Naive B cell (primary cell): ENCODE data around the gene TNFAIP2. TPM values are rescaled to one million over a fixed set of nuclear protein-coding genes. Genes with fewer than 3 reads are reported as not detected.

ENCODE experiments used
- ATAC-seq, 2 donors: fragments of 150-1000 bp; cut with Tn5 transposase; 2 replicates each; pipeline ENCODE4 v1.10.0; 2021; ENCODE audit warnings: low read depth in 2 of 2, mild to moderate bottlenecking in 2 of 2, moderate library complexity in 2 of 2
- DNase-seq: peaks from one replicate; pipeline ENCODE4 v3.0.0; 2022
- H3K27ac Mint-ChIP-seq, 6 donors: one replicate each; pipeline ENCODE4 v1.8.0; 2020 to 2022; ENCODE audit warnings: mild to moderate bottlenecking in 6 of 6, mixed read lengths in 6 of 6, moderate library complexity in 5 of 6, inconsistent platforms in 2 of 6
- H3K27me3 Mint-ChIP-seq, 3 donors: one replicate each; pipeline ENCODE4 v1.8.0; 2021 to 2022; ENCODE audit warnings: mixed read lengths in 3 of 3, mild to moderate bottlenecking in 1 of 3
- H3K36me3 Mint-ChIP-seq, 2 donors: one replicate each; pipeline ENCODE4 v1.8.0; 2020 to 2022; ENCODE audit warnings: mixed read lengths in 2 of 2, inconsistent platforms in 1 of 2, mild to moderate bottlenecking in 1 of 2
- H3K4me1 Mint-ChIP-seq, 3 donors: one replicate each; pipeline ENCODE4 v1.8.0; 2020 to 2022; ENCODE audit warnings: mixed read lengths in 3 of 3, inconsistent platforms in 1 of 3, mild to moderate bottlenecking in 1 of 3, moderate library complexity in 1 of 3
- H3K4me3 Mint-ChIP-seq, 8 donors: one replicate each; pipeline ENCODE4 v1.8.0; 2020 to 2022; ENCODE audit warnings: mild to moderate bottlenecking in 8 of 8, mixed read lengths in 8 of 8, moderate library complexity in 8 of 8, inconsistent platforms in 2 of 8
- H3K9me3 Mint-ChIP-seq, 7 donors: one replicate each; pipeline ENCODE4 v1.8.0; 2020 to 2022; ENCODE audit warnings: mixed read lengths in 7 of 7, mild to moderate bottlenecking in 5 of 7, inconsistent platforms in 2 of 7, moderate library complexity in 1 of 7
- polyA plus RNA-seq, 6 donors: library from polyadenylated mRNA; unstranded; fragments of 300-500 nt; fragmentation: Illumina TruSeq; gene quantifications; one replicate each; pipeline ENCODE4 v1.2.3, GENCODE V29; 2021; ENCODE audit warnings: low read depth in 6 of 6

TNFAIP2 gene
- 1 to 10 TPM in 1 of 6 donors, under 1 TPM in 2, not detected in 3; 0.41 to 2.1 (median 0.43) TPM for polyA plus RNA-seq

GRCh38 chr14:103122947-103123633 is at the start of gene TNFAIP2:
TNFAIP2 (plus strand) TSS chr14:103123461; CDS start chr14:103126458, 2,997 bp downstream.
- Mint-ChIP-seq H3K27ac (no peak within 1 kb of the TSS), H3K27me3 (peaks cover 16 to 59% (median 41%) of the 10 kb centered on the region in 3 donors), H3K4me3 (peak within 1 kb of the TSS in 7 of 8 donors; percentile 54 to 78 (median 65)), H3K4me1 (peaks cover 11 to 14% (median 12%) of the 10 kb centered on the region in 3 donors), H3K36me3 (no peaks in the 10 kb centered on the region), H3K9me3 (peaks cover 0 to 4% (median 0%) of the 10 kb centered on the region in 7 donors)
- DNase-seq (peak; percentile 25), ATAC-seq (peak; percentile 64 to 67)

GRCh38 chr14:103073876-103074728 is 49.2 kb upstream of the TNFAIP2 start:
- no peak overlapping the region for H3K27ac Mint-ChIP-seq
- peaks cover 0 to 7% (median 0%) of the 10 kb centered on the region in 3 donors for H3K4me1 Mint-ChIP-seq
- DNase-seq (no peak), ATAC-seq (no peak)
- no peaks in the 10 kb centered on the region for H3K36me3 Mint-ChIP-seq
- H3K9me3 Mint-ChIP-seq: no peaks in the 10 kb centered on the region
- H3K4me3 Mint-ChIP-seq: peak overlapping the region in 4 of 8 donors; percentile 25 to 63 (median 32)
- H3K27me3 Mint-ChIP-seq: peaks cover 0 to 32% (median 10%) of the 10 kb centered on the region in 3 donors

GRCh38 chr14:103074729-103075367 is 48.4 kb upstream of the TNFAIP2 start:
- H3K4me1 Mint-ChIP-seq: peaks cover 0 to 7% (median 0%) of the 10 kb centered on the region in 3 donors
- no peak for DNase-seq
- no peak overlapping the region for H3K27ac Mint-ChIP-seq
- no peaks in the 10 kb centered on the region for H3K36me3 Mint-ChIP-seq
- ATAC-seq: peak in 1 of 2 donors; percentile 12
- peaks cover 0 to 28% (median 5%) of the 10 kb centered on the region in 3 donors for H3K27me3 Mint-ChIP-seq
- H3K9me3 Mint-ChIP-seq: no peaks in the 10 kb centered on the region
- H3K4me3 Mint-ChIP-seq: peak overlapping the region in 7 of 8 donors; percentile 32 to 63 (median 46)

GRCh38 chr14:103078420-103078749 is 44.9 kb upstream of the TNFAIP2 start:
- peak; percentile 69 for DNase-seq
- Mint-ChIP-seq H3K36me3 (no peaks in the 10 kb centered on the region), H3K9me3 (no peaks in the 10 kb centered on the region), H3K4me1 (peaks cover 0 to 7% (median 0%) of the 10 kb centered on the region in 3 donors), H3K27ac (peak overlapping the region in 1 of 6 donors; percentile 8), H3K27me3 (peaks cover 0 to 8% (median 0%) of the 10 kb centered on the region in 3 donors), H3K4me3 (no peak overlapping the region)
- ATAC-seq: peak; percentile 77 to 79

GRCh38 chr14:103078860-103079587 is 44.2 kb upstream of the TNFAIP2 start:
- Mint-ChIP-seq H3K27ac (no peak overlapping the region), H3K9me3 (no peaks in the 10 kb centered on the region), H3K4me3 (no peak overlapping the region), H3K36me3 (no peaks in the 10 kb centered on the region), H3K4me1 (peaks cover 0 to 7% (median 0%) of the 10 kb centered on the region in 3 donors), H3K27me3 (peaks cover 0 to 6% (median 0%) of the 10 kb centered on the region in 3 donors)
- DNase-seq (no peak), ATAC-seq (no peak)

- H3K27me3 Mint-ChIP-seq: peaks cover 8 to 20% (median 18%) of the 10 kb centered on the region in 3 donors
- H3K27ac Mint-ChIP-seq: no peak overlapping the region
- H3K36me3 Mint-ChIP-seq: no peaks in the 10 kb centered on the region
- H3K4me1 Mint-ChIP-seq: peaks cover 0 to 9% (median 0%) of the 10 kb centered on the region in 3 donors
- no peak overlapping the region for H3K4me3 Mint-ChIP-seq
- H3K9me3 Mint-ChIP-seq: no peaks in the 10 kb centered on the region
- DNase-seq (no peak), ATAC-seq (no peak)
These were observed 41.3 kb upstream of the TNFAIP2 start for GRCh38 chr14:103081951-103082350.

GRCh38 chr14:103084021-103084919 is 39.0 kb upstream of the TNFAIP2 start, which contains the start of gene LBHD2:
LBHD2 (plus strand) TSS chr14:103084210; CDS start chr14:103086013, 1,803 bp downstream.
- H3K4me3 Mint-ChIP-seq: no peak within 1 kb of the TSS
- no peaks in the 10 kb centered on the region for H3K9me3 Mint-ChIP-seq
- peaks cover 0 to 2% (median 0%) of the 10 kb centered on the region in 3 donors for H3K4me1 Mint-ChIP-seq
- peak within 1 kb of the TSS in 1 of 6 donors; percentile 26 for H3K27ac Mint-ChIP-seq
- no peaks in the 10 kb centered on the region for H3K36me3 Mint-ChIP-seq
- H3K27me3 Mint-ChIP-seq: peaks cover 8 to 27% (median 22%) of the 10 kb centered on the region in 3 donors
- ATAC-seq (no peak), DNase-seq (no peak)

GRCh38 chr14:103085106-103086091 is 37.9 kb upstream of the TNFAIP2 start:
- Mint-ChIP-seq H3K27me3 (peaks cover 8 to 38% (median 22%) of the 10 kb centered on the region in 3 donors), H3K9me3 (no peaks in the 10 kb centered on the region), H3K27ac (peak overlapping the region in 1 of 6 donors; percentile 47), H3K4me1 (peaks cover 0 to 2% (median 0%) of the 10 kb centered on the region in 3 donors), H3K4me3 (no peak overlapping the region), H3K36me3 (no peaks in the 10 kb centered on the region)
- ATAC-seq (no peak), DNase-seq (no peak)

- Mint-ChIP-seq H3K36me3 (no peaks in the 10 kb centered on the region), H3K27me3 (peaks cover 8 to 38% (median 22%) of the 10 kb centered on the region in 3 donors), H3K4me3 (no peak overlapping the region), H3K27ac (no peak overlapping the region), H3K9me3 (no peaks in the 10 kb centered on the region), H3K4me1 (peaks cover 0 to 5% (median 4%) of the 10 kb centered on the region in 3 donors)
- DNase-seq: no peak
- ATAC-seq: no peak
These were observed 36.4 kb upstream of the TNFAIP2 start for GRCh38 chr14:103086771-103087342.

GRCh38 chr14:103087343-103087835 is 35.9 kb upstream of the TNFAIP2 start:
- H3K4me1 Mint-ChIP-seq: peaks cover 0 to 9% (median 4%) of the 10 kb centered on the region in 3 donors
- H3K9me3 Mint-ChIP-seq: no peaks in the 10 kb centered on the region
- DNase-seq (no peak), ATAC-seq (no peak)
- no peak overlapping the region for H3K27ac Mint-ChIP-seq
- peaks cover 8 to 38% (median 22%) of the 10 kb centered on the region in 3 donors for H3K27me3 Mint-ChIP-seq
- no peak overlapping the region for H3K4me3 Mint-ChIP-seq
- H3K36me3 Mint-ChIP-seq: no peaks in the 10 kb centered on the region
